ENCODE data around the gene RNF223.
"Not testable (repeated sequence)": the region's sequence is repeated elsewhere in the genome, so short reads cannot be mapped to it uniquely, and the experiment has no call there.

The RNF223 gene

GRCh38 chr1:1106510-1107221 lies 32.6 kb upstream of the RNF223 start:
- DNase-seq: no peak

- not testable (repeated sequence) for DNase-seq
These were observed 30.0 kb upstream of the RNF223 start for GRCh38 chr1:1104152-1104551.

GRCh38 chr1:1101503-1101902 lies 27.4 kb upstream of the RNF223 start:
- DNase-seq: no peak

GRCh38 chr1:1100296-1100695 lies 26.2 kb upstream of the RNF223 start:
- DNase-seq: no peak

- DNase-seq: no peak
These were observed 25.5 kb upstream of the RNF223 start for GRCh38 chr1:1099506-1100183.

GRCh38 chr1:1098681-1099421 lies 24.7 kb upstream of the RNF223 start:
- no peak for DNase-seq

- DNase-seq: not testable (repeated sequence)
These were observed 22.0 kb upstream of the RNF223 start for GRCh38 chr1:1096136-1096535.

GRCh38 chr1:1094981-1095380 lies 20.9 kb upstream of the RNF223 start:
- no peak for DNase-seq

GRCh38 chr1:1093610-1093943 lies 19.5 kb upstream of the RNF223 start:
- no peak for DNase-seq

GRCh38 chr1:1092894-1093609 lies 18.9 kb upstream of the RNF223 start:
- DNase-seq: no peak

- no peak for DNase-seq
These were observed 18.2 kb upstream of the RNF223 start for GRCh38 chr1:1092149-1092855.

- no peak for DNase-seq
These were observed 17.4 kb upstream of the RNF223 start for GRCh38 chr1:1091344-1092148.

GRCh38 chr1:1090424-1091343 lies 16.6 kb upstream of the RNF223 start:
- DNase-seq: no peak

GRCh38 chr1:1089731-1090423 lies 15.8 kb upstream of the RNF223 start:
- DNase-seq: no peak

- no peak for DNase-seq
These were observed 14.9 kb upstream of the RNF223 start for GRCh38 chr1:1088801-1089680.

- DNase-seq: no peak
These were observed 14.1 kb upstream of the RNF223 start for GRCh38 chr1:1088029-1088800.

- no peak for DNase-seq
These were observed 13.4 kb upstream of the RNF223 start for GRCh38 chr1:1087351-1088028.

- no peak for DNase-seq
These were observed 12.8 kb upstream of the RNF223 start for GRCh38 chr1:1086911-1087341.
